GM12891 (cell line): Measurements from ENCODE around the gene IYD. TPM values are rescaled to one million over a fixed set of nuclear protein-coding genes. Genes with fewer than 3 reads are reported as not detected.

Experiments
- DNase-seq: peaks from one replicate; pipeline ENCODE4 v3.0.0; 2011; ENCODE audit warnings: low spot score; ENCODE audit not compliant: insufficient read length
- FAIRE-seq: peaks from 2 replicates; lab custom pipeline; 2011; peaks lifted over from hg19 to GRCh38; lab: Jason Lieb, UNC
- PAX5 ChIP-seq: IDR thresholded peaks from 2 replicates; pipeline ENCODE4 v1.6.1; 2011; ENCODE audit warnings: low read length, moderate library complexity, mild to moderate bottlenecking; ENCODE audit not compliant: insufficient read depth, severe bottlenecking
- POLR2A ChIP-seq: IDR thresholded peaks from 2 replicates; pipeline ENCODE4 v1.6.1; 2011; ENCODE audit warnings: low read depth, low read length, control low read depth
- POLR2AphosphoS5 ChIP-seq: IDR thresholded peaks from 2 replicates; pipeline ENCODE4 v1.6.1; 2011; ENCODE audit warnings: low read depth, low read length, control low read depth
- POU2F2 ChIP-seq: IDR thresholded peaks from 2 replicates; pipeline ENCODE4 v1.6.1; 2011; ENCODE audit warnings: low read depth, mild to moderate bottlenecking, control low read depth, low read length, moderate library complexity
- SPI1 ChIP-seq: IDR thresholded peaks from 2 replicates; pipeline ENCODE4 v1.6.1; 2011; ENCODE audit warnings: low read depth, low read length, control low read depth
- TAF1 ChIP-seq: IDR thresholded peaks from 2 replicates; pipeline ENCODE4 v1.6.1; 2011; ENCODE audit warnings: low read depth, low read length, control low read depth
- polyA plus RNA-seq: library from polyadenylated mRNA; unstranded; fragments of >200 nt; gene quantifications from one replicate; pipeline ENCODE4 v1.2.1, GENCODE V29; 2012; ENCODE audit warnings: low read depth, missing spikeins, inconsistent platforms; ENCODE audit not compliant: missing spikeins

IYD gene, protein sequence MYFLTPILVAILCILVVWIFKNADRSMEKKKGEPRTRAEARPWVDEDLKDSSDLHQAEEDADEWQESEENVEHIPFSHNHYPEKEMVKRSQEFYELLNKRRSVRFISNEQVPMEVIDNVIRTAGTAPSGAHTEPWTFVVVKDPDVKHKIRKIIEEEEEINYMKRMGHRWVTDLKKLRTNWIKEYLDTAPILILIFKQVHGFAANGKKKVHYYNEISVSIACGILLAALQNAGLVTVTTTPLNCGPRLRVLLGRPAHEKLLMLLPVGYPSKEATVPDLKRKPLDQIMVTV
- polyA plus RNA-seq: not detected

DNA sequence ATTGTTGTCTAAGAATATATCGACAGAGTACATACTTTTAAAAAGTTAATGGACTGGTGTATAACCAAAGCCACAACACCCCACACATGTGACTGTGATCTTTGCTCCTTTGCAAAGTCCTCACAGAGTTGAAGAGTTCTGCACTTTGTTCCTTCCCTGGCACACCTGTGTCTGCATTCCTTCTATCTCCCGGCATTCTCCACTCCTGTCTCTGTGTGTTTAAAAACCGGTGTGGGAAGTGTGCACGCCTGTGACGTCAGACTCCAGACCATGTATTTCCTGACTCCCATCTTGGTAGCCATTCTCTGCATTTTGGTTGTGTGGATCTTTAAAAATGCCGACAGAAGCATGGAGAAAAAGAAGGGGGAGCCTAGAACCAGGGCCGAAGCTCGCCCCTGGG lies at the start of gene IYD:
Gene IYD (plus strand): TSS at position 251 of the 400 bp plus-strand sequence. CDS start 20 bp downstream, at position 271.
- FAIRE-seq (no peak), DNase-seq (no peak)
- TF ChIP-seq TAF1: no peak
- no peak for TF ChIP-seq POLR2AphosphoS5
- TF ChIP-seq POU2F2: no peak

DNA sequence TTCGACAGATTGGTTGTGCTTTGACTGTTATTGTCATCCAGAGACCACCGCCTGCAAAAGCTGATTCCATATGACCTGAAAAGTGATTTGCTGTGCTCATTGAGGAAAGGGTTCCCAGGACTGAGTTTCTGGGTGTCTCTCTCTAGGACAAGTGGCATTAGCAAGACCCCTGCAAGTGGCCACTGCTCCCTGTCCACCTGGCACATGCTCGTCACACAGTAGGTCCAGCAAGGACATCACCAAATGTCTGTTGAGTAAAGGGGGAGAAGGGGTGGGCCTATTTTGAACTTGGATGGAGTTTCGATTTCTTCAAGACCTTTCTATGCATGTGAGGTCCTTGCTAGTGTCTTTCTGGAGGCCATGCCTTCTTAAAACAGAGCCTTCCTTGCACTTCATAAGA lies 48.9 kb upstream of the IYD start:
- DNase-seq (no peak), FAIRE-seq (no peak)
- TF ChIP-seq POLR2AphosphoS5 (no peak), SPI1 (no peak), POLR2A (no peak), POU2F2 (no peak)

DNA sequence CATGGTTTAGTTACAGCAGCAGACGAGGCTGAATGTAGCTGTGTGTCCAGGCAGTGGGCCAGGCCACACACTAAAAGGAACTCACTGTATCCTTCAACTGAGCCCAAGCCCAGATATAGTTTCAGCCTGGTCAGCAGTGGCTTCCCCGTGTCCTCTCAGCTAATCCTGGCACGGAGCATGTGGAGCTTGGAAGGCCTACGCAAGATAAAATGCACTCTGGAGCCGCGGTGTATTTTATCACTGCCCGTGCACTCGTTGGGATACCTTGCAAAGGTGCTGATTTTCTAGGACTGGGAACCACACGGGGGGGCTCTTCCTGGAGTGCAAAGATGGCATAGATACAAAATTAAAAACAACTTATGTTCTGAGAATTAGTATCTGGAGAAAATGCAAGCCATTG lies 48.4 kb upstream of the IYD start:
- TF ChIP-seq SPI1: no peak
- no peak for TF ChIP-seq POLR2AphosphoS5
- TF ChIP-seq TAF1: no peak
- no peak for TF ChIP-seq POU2F2
- TF ChIP-seq POLR2A: no peak
- TF ChIP-seq PAX5: no peak
- FAIRE-seq (no peak), DNase-seq (no peak)

DNA sequence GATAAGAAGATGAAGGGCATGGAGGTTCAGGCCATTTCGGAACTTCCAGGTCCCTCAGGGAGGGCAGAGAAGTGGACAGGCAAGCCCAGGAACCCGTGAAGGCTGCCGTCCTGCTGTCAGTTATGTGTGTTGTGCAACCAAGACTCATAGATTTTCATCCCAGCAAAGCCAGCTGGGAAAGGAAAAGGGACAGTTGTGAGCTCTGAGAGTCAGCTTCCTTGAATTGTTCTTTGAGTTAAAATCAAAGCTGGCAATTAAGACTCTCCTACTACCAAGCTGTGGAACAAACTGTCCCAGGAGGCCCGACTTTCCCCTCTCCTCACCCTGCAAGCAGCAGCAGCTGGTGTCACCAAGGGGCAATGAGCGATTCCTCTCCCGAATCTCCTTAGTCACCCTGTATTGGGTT lies 46.3 kb upstream of the IYD start:
- FAIRE-seq (no peak), DNase-seq (no peak)
- no peak for TF ChIP-seq POLR2A
- no peak for TF ChIP-seq POLR2AphosphoS5
- TF ChIP-seq SPI1: no peak
- no peak for TF ChIP-seq POU2F2
- TF ChIP-seq TAF1: no peak
- TF ChIP-seq PAX5: no peak

DNA sequence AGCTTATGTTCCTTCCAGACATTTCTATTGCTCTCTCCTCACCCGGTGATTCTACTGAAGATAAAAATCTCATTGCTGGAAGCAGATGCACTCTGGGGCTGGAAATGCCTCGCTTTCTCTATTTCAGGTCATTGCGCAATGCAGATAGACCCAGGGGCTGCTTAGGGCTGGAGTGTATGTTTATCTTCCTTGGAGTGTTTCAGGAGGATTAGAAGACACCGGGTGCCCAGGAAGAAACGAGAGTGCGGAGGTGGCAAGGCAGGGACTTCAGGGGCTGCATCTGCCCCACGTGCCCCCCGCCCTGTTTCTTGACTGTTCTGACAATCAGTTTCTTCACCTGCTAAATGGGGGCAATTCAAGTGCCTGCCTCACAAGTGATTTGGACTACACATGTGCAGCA lies 45.6 kb upstream of the IYD start:
- TF ChIP-seq POU2F2: no peak
- TF ChIP-seq PAX5: no peak
- no peak for TF ChIP-seq TAF1
- no peak for TF ChIP-seq POLR2A
- no peak for TF ChIP-seq SPI1
- FAIRE-seq (no peak), DNase-seq (no peak)

DNA sequence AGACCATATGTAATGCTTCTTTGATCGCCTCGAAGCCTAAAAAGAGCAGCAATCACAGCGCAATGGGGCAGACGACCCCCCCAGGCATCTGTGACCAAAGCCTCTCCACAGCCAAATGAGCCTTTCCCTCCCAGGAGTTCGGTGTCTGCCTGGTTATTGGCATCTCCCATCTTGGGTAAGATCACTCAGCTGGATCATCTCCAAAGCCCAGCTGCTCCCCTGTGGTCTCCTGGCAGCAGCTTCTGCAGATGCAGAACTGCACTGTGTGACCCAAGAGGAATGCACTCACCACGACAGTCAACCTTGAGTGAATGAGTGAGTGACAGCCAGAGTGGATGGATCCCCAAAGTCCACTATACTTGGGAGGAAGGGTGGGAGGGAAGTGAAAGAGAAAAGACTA lies 44.8 kb upstream of the IYD start:
- no peak for DNase-seq
- FAIRE-seq: no peak
- no peak for TF ChIP-seq POLR2A
- TF ChIP-seq TAF1: no peak
- TF ChIP-seq POLR2AphosphoS5: no peak
- no peak for TF ChIP-seq PAX5
- TF ChIP-seq SPI1: no peak
- TF ChIP-seq POU2F2: no peak

DNA sequence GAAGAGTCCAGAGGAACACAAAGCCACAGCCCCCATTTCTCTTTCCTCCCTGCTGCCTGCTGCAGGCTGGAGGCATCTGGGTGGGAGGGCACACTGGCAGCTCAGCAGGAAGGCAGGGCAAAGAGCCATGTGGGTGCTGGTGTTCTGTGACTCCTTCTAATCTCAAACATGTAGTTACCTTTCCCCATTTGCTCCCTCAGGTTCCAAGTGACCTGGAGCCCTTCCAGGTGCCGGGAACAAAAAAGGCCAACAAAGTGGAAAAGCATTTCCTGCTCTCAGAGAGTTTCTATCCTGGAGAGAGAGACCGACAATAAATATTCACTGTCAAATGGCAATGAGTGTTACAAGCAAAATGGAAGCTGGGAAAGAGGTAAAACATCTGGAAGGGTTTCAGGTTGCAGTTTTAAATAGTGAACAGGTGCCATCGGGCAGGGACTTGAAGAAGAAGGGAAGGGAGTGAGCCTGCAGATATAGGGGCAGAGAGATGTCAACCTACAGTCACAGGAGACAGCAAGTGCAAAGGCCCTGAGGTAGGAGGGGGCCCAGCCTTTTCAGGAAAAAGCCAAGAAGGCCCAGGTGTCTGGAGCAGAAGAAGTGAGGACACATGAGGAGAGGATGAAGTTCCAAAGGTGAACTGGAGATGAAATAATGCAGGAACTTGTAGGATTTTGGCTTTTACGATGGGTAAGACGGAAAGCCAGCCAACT lies 43.6 kb upstream of the IYD start:
- no peak for TF ChIP-seq PAX5
- no peak for TF ChIP-seq SPI1
- TF ChIP-seq TAF1: no peak
- FAIRE-seq (no peak), DNase-seq (no peak)

DNA sequence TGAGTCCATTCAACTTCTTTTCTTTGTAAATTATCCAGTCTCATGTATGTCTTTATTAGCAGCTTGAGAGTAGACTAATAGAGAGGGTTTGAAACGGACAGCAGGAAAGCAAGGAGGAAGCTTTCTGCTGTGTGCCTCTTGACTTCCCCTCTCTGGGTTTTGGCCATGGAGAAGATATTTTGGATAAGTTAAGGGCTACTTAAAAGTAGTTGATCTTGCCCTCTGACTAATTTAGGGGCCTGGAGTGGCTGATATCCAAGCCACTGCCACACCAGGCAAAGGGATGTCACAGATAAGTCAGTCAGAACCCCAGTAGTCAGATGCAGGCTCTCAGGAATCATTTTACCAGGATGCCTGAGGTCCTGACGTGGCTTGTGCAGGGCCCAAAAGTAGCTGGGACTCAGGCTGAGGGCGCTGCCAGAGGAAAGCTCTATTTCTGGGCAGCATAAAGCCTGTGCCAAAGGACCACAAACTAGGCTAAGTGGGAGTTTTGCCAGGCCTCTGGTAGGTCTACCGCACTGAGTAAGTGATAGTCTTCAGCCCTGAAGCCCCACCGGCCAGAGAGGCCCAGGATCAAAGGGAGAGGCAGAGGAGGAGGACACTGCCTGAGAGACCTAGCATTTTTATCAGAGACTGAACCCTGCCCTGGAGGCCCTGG lies 41.6 kb upstream of the IYD start:
- DNase-seq (no peak), FAIRE-seq (no peak)
- TF ChIP-seq PAX5: no peak
- TF ChIP-seq POLR2A: no peak
- no peak for TF ChIP-seq TAF1
- no peak for TF ChIP-seq POU2F2
- no peak for TF ChIP-seq POLR2AphosphoS5
- no peak for TF ChIP-seq SPI1

DNA sequence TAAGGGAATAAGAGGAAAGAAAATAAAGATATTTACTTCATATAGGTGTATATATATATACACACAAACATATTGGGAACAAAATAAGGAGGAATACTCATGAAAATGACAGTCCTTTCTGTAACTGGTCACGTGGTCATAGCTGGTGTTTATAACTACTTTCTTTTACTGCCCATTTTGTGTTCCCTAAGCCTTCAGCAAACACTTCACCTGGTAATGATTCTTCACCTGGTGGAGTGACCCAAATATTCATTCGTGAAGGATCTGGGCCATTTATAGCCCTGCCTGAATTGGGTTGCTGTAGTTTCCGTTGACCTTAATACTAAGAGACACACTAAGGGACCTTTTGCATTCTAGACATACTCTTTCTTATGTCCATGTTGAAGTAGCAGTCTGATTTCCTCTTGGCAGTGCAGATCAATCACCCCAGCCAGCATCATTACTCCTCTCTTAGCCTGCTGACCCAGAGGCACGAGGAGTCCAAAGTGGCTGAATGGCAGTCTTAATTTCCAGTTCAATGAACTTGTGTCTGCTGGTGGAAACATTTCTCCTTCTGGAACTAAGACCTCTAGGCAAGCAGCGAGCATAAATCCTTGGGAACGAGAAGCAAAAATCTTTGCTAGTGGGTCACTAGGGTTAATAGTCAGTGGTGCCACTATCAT lies 39.9 kb upstream of the IYD start:
- TF ChIP-seq POLR2AphosphoS5 (no peak), SPI1 (no peak), PAX5 (no peak), POU2F2 (no peak), TAF1 (no peak), POLR2A (no peak)
- DNase-seq (no peak), FAIRE-seq (no peak)

DNA sequence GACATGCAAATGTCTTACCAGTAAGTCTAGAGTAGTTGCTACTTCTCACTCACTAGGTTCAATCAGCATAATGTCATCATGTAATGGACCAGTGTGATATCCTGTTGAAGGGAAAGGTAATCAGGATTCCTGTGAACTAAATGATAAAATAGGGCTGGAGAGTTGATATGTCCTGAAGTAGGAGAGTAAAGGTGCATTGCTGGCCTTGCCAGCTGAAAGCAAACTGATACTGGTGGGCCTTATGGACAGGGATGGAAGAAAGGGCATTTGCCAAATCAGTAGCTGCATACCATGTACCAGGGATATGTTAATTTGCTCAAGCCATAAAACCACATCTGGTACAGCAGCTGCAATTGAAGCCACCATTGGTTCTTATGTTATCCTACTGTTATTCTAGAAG lies 37.5 kb upstream of the IYD start:
- no peak for FAIRE-seq
- TF ChIP-seq TAF1: no peak
- no peak for TF ChIP-seq SPI1
- no peak for DNase-seq
